HG02678 (cell line): ENCODE measurements around the gene USP30.
"Not testable (repeated sequence)": the region's sequence is repeated elsewhere in the genome, so short reads cannot be mapped to it uniquely, and the experiment has no call there.

Experiments
- ATAC-seq: cut with Tn5 transposase; IDR thresholded peaks from one replicate; pipeline ENCODE4 v1.9.1; 2021; ENCODE audit warnings: mild to moderate bottlenecking, moderate library complexity; ENCODE audit not compliant: unreplicated experiment

USP30 gene, protein sequence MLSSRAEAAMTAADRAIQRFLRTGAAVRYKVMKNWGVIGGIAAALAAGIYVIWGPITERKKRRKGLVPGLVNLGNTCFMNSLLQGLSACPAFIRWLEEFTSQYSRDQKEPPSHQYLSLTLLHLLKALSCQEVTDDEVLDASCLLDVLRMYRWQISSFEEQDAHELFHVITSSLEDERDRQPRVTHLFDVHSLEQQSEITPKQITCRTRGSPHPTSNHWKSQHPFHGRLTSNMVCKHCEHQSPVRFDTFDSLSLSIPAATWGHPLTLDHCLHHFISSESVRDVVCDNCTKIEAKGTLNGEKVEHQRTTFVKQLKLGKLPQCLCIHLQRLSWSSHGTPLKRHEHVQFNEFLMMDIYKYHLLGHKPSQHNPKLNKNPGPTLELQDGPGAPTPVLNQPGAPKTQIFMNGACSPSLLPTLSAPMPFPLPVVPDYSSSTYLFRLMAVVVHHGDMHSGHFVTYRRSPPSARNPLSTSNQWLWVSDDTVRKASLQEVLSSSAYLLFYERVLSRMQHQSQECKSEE

DNA sequence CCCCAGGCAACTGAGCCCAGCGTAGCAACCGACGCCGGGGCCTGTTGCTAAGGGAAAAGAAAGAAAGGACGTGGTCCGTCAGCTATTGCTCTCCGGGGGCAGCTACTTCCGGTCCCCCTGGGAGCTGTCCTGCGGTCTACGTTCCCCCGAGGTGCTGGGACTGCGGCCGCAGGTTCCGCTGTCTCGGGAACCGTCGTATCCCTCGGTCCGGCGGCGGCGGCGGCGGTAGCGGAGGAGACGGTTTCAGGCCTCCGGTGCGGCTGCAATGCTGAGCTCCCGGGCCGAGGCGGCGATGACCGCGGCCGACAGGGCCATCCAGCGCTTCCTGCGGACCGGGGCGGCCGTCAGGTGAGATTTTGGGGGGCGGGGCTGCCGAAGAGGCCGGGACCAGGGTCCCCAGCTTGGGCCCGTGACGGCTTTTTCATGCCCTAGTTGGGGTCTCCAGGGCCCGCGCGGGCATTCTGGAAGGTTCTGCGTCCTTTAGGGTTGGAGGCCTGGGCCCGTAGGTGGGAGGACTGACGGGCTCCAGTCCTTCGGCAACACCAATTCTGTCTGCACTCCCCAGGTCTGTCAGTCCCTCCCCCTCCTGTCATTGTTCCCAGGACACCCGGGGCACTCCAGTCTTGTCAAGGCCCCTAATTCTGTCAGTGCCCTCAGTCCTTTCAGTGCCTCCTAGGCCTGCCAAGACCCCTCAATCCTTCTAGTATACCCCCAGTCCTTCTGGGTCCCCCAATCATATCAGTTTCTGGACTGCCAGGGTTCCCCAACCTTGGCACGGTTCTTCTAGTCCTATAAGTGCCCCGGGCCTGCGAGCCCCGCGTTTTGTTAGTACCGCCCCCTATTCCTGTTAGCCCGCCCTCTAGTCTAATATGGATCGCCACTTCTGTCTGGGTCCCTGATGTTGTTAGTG is at the start of gene USP30:
Gene USP30, plus strand, starts transcription at position 163 of the 910 bp plus-strand sequence. Its CDS starts 103 bp downstream, at position 266.
- ATAC-seq, result peak; percentile 80

GRCh38 chr12:109004017-109004416 is 48.4 kb upstream of the USP30 start:
- ATAC-seq, result no peak

DNA sequence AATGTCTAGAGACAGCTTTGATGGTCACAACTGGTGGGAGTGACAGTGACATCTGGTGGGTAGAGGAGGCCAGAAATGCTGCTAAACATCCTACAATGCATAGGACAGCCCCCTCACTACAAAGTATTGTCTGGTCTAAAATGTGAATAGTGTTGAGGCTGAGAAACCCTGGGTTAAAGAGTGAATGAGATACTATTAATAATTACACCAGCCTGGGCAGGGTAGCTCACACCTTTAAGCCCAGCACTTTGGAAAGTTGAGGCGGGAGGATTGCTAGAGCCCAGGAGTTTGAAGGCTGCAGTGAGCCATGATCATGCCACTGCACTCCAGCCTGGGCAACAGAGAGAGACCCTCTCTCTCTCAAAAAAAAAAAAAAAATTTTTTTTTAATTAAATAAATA is 42.6 kb upstream of the USP30 start:
- ATAC-seq, result no peak

DNA sequence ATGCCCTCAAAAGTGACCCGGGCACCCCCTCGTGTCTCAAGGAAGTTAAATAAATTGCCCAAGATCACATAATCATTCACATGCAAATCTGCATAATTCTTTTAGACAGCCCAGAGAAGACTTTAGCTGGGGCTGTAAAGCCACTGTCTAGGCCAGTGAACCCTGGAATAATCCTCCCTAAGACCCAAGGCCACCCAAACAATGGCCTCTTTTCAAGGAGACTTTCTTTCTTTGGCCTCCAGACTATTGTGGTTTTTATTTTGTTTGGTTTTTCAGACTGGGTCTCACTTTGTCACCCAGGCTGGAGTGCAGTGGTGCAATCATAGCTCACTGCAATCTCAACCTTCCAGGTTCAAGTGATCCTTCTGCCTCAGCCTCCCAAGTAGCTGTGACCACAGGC is 42.1 kb upstream of the USP30 start:
- ATAC-seq, result no peak

GRCh38 chr12:109014984-109015765 is 37.2 kb upstream of the USP30 start:
- no peak for ATAC-seq

GRCh38 chr12:109016016-109016415 is 36.4 kb upstream of the USP30 start:
- no peak for ATAC-seq

DNA sequence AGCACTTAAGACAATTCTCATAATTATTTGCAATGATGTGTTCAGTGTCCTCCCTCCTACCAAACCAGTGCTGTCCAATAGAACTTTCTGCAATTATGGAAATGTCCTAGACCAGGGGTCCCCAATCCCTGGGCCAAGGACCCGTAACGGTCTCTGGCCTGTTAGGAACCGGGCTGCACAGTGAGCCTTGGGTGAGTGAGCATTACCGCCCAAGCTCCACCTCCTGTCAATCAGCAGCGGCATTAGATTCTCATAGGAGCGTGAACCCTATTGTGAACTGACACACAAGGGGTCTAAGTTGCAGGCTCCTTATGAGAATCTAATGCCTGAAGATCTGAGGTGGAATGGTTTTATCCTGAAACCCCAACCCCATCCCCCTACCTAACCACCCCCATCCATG is 35.4 kb upstream of the USP30 start:
- ATAC-seq, result no peak

DNA sequence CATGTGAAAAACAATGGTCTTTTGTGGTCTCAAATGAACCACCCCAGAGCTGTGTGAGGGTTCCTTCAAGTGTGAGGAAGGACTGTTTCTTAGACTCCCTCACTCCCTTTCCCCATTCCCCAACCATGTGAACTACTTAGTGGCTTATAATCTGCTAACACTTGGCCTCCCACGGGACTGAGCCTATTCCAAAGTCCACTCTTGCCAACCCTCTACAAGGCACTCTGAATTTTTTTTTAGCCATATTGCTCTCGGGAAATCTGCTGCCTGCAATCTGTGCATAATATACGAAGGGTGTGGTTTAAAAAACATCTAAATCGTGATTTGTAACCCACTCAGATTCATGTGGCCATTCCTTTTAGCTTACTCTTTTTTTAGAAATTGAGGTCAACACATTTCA is 34.1 kb upstream of the USP30 start:
- ATAC-seq, result no peak

DNA sequence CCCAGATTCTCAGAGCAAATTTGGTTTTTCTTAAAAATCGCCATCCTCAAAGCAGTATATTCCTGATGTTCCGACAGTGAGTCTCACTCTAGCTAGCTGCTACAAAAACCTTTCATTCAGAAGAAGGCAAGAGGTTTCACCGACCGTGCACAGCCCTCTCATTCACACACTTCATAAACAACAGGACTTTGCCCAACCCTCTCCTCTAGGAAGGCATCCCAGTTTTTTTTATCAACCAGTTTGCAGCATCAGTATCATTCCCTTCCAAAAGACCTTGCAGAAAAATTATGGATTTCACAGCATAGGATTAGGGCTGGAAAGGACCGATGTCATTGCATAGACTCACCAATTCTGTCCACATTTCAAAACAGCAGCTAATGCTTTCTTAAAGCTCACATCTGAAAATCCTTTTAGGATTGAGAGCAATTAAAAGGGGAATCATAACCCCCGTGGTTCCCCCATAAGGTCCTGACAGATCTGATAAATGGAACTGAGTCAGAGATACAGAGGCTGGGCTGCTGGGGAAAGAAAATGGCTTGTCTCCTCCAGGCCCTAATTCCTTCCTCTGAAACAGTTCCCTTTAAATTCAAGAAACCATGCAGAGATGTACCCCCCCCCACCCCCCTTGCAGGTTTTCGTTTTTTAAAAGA is 32.1 kb upstream of the USP30 start:
- no peak for ATAC-seq

GRCh38 chr12:109020796-109021380 is 31.5 kb upstream of the USP30 start, which contains the start of gene SVOP:
SVOP (minus strand) TSS chr12:109021068; CDS start chr12:109020868, 200 bp downstream.
- ATAC-seq, result no peak

GRCh38 chr12:109027767-109028166 is 24.6 kb upstream of the USP30 start:
- no peak for ATAC-seq

- not testable (repeated sequence) for ATAC-seq
These were observed 23.8 kb upstream of the USP30 start for GRCh38 chr12:109028624-109029023.

- ATAC-seq, result no peak
These were observed 23.0 kb upstream of the USP30 start for GRCh38 chr12:109029411-109029810.

DNA sequence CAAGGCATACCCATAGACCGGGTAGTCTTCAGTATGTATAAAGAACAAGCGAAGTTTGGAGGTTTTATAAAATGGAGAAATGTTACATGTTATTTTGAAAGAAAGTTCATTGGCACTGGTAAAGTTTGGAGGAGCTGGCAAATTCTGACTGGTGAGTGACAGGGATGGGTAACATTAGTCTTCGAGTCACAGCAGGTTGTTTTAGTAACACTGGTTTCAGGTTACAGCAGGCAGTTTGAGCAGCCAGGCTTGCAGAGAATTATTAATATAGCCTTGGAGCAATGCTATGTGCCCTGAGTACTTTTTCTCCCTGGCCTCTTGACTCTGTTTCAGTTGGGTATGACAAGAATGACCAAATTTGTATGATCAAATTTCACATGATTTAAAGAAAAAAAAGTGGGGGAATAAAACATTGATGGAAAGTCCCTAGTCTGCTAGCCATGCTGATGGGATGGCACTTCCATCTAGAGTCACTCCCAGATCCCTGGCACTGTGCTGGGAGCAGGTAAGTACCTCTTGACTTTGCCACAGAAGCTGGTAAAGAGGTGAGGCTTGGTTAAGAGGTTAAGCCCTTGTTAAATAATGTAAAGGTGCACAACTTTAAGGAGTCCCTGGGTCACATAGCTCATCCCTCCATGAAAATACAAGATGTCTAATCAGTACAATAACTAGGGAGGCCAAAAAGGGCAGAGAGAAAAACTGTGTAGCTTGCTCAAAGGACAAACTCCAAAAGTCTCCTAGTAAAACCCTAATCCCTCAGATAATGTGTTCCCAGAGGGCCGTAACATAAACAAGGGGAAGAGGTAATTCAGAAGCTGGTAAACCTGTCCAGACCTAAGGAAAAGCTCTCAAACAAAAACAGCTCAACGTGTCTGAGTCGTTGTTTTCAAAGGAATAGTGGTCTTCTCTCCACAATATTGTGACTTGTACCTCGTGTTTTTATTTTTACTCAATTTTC is 18.9 kb upstream of the USP30 start:
- no peak for ATAC-seq

- no peak for ATAC-seq
These were observed 15.4 kb upstream of the USP30 start for GRCh38 chr12:109036975-109037374.

DNA sequence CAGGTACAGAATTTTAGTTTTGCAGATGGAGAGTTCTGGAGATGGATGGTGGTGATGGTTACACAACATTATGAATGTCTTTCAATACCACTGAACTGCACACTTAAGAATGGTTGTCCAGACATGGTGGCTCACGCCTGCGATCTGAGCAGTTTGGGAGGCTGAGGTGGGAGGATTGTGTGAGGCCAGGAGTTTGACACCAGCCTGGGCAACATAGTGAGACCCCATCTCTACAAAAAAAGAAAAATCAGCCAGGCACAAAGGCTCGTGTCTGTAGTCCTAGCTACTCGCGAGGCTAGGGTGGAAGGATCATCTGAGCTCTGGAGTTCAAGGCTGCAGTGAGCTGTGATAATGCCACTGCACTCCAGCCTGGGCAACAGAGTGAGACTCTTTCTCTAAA is 8.1 kb upstream of the USP30 start:
- no peak for ATAC-seq

GRCh38 chr12:109047081-109047805 is 5.1 kb upstream of the USP30 start:
- ATAC-seq, result no peak

- ATAC-seq, result not testable (repeated sequence)
These were observed 3.7 kb upstream of the USP30 start for GRCh38 chr12:109048706-109049105.
